HG02938 (cell line): ENCODE results near the gene SLC7A11.

ENCODE experiments used
- ATAC-seq: cut with Tn5 transposase; IDR thresholded peaks from one replicate; pipeline ENCODE4 v1.9.1; 2021; ENCODE audit warnings: mild to moderate bottlenecking, moderate library complexity; ENCODE audit not compliant: unreplicated experiment

The SLC7A11 gene

GRCh38 chr4:138174981-138175794, 67.0 kb downstream of the SLC7A11 start:
- no peak for ATAC-seq

DNA sequence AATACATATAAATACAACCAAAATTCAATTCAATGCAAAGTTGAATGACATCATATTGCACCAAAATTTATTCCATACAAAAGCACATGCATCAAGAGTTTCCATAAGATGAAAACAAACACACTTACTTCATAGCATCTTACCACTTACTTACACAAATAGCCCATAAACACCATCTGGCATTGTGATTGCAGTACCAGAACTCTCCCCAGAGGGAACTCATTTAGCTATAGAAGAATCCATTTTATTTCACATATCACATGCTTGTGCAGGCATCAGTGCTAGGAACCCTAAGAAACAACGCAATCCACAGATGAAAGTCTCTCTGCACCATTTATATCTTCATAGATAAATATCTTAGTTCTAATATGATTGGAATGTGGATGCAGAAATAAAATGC, 77.9 kb downstream of the SLC7A11 start:
- no peak for ATAC-seq

GRCh38 chr4:138163171-138163570, 79.0 kb downstream of the SLC7A11 start:
- no peak for ATAC-seq

DNA sequence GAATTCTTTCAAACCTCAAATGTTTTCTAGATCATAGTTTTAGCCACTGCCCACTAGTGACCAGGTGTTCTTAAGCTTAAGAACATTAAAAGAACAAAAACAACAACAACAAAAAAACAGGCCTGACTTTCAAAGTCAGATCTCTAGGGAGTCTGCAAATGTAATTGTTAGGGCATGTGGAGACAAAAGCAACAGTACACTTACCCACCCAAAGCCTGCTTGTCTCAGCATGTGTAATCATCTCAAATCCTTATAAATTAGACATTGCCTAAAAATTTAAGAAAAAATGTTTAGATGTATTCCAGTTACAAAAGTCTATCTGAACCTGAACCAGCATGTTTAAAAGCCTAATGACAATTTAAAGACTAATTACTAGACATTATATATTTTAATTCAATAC, 79.9 kb downstream of the SLC7A11 start:
- ATAC-seq, result no peak

- no peak for ATAC-seq
Measured at GRCh38 chr4:138161351-138161750, 80.8 kb downstream of the SLC7A11 start.

- no peak for ATAC-seq
Measured at GRCh38 chr4:138158746-138159297, 83.3 kb downstream of the SLC7A11 start.

- ATAC-seq, result no peak
Measured at GRCh38 chr4:138140879-138141278, 101.3 kb downstream of the SLC7A11 start.

GRCh38 chr4:138138774-138139173, 103.4 kb downstream of the SLC7A11 start:
- ATAC-seq, result no peak

- ATAC-seq, result no peak
Measured at GRCh38 chr4:138135610-138136009, 106.5 kb downstream of the SLC7A11 start.

DNA sequence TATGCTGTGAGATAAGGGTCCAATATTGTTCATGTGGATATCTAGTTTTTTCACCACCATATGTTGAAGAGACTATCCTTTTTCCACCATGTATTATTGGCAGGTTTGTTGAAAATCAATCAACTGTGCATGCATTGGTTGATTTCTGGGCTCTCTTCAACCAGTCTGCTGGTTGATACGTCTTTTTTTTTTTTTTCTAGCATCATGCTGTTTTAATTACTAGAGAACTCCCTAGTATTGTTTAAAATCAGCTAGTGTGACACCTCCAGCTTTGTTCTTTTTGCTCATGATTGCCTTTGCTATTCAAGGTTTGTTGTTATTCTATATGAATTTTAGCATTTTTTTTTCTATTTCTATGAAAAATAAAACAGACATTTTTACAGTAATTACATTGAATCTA, 123.9 kb downstream of the SLC7A11 start:
- ATAC-seq, result no peak

DNA sequence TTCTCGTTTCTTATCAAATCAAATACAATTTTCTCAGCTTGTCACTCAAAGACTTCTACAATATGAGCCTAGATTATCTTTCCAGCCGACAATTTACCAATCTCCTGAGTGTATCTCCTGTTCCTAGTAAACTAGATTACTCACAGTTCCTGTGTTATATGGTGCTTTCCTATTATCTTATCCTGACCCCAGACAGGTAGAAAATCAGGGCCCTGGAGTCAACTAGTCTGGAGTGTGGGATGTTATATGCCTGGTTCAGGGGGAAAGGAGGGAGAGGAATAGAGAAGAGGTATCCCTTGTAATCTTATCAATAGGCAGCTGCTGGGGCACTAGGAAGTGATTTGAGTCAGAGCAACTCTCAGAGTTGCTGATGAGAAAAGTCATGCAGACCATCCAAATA, 127.1 kb downstream of the SLC7A11 start:
- ATAC-seq, result no peak

- ATAC-seq, result peak; percentile 99
Measured at GRCh38 chr4:138114434-138114833, 127.7 kb downstream of the SLC7A11 start.
